NAMALWA (cell line): ENCODE results near the gene TSPAN13.
A peak's percentile ranks its signal among the peaks of the same experiment; 100 is the strongest.

ENCODE experiments used
- DNase-seq: peaks from one replicate; pipeline ENCODE4 v3.0.0-alpha.2; 2015; ENCODE audit warnings: low spot score

The TSPAN13 gene

DNA sequence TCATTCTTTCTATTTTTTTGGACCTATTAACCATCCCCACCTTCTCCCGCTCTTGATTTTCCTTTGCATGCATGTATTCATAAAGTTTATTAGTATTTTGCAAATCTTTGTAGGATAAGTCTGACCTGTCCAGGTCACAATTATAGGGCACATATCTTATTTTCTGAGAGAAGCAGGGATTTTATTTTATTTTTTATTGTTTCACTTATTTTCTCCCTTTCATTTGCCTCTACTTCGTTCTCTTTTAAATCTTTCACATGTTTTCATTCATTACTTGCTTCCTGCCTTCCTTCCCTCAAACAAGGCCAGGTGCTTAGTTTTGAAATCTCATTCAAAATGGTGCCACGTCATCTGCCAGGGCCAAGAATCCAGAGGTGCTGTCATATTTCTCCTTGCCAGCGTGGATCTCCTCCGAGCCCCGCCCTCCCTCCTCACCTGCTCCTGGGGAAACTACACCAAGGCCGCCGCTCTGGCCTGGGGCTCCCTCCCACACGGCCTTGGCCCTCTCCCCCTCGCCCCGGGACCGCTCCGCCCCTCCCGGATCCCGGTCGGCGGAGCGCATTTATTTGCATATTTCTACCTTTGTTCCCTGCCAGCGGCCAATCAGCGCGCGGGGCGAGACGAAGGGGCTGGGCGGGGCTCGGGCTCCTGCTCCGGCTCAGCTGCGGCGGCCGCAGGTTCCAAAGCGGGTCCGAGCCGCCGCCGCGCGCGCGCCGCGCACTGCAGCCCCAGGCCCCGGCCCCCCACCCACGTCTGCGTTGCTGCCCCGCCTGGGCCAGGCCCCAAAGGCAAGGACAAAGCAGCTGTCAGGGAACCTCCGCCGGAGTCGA lies at the start of gene TSPAN13:
TSPAN13 (plus strand) TSS at position 654 of the 830 bp plus-strand sequence. CDS start 213 bp downstream, outside the sequence.
- peak; percentile 60 for DNase-seq

DNA sequence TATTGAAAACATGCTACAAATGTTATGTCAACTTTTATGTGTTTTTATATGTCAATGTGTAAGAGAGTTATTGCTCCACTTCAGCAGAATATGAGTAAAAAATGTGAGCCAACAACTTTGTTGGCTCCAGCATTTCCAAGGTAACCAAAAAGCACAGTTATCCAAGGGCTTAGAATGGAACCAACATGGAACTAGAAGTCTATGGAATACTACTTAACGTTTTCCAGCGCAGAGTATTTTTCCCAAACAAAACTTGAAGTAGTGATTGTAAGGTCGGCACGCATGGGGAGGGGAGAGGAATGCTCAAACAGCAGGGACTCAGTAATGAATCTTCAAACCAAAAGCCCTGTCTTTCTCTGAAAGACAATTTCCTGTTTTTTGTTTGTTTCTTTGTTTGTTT lies 45.0 kb upstream of the TSPAN13 start:
- DNase-seq, result no peak

GRCh38 chr7:16708980-16709379 lies 44.6 kb upstream of the TSPAN13 start:
- no peak for DNase-seq

- DNase-seq, result no peak
These were observed 42.9 kb upstream of the TSPAN13 start for GRCh38 chr7:16710651-16711050.

DNA sequence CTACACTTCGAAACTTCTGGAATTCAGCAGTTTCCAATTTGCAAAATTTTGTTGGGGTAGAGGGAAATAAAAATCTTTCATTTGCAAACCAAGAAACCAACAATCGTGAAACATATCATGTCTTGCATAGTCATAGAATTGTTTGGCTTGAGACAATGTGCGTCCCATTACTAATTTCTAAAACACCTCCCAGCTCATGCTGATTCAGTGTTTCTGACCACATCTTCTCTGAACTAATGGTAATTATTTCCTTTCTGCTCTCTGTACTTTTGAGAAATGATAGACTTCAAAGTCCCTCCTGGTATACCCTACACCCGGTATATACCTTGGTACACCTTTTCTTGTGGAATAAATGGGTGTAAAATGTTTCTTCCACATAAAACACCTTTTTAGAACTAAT lies 41.8 kb upstream of the TSPAN13 start:
- DNase-seq, result no peak

DNA sequence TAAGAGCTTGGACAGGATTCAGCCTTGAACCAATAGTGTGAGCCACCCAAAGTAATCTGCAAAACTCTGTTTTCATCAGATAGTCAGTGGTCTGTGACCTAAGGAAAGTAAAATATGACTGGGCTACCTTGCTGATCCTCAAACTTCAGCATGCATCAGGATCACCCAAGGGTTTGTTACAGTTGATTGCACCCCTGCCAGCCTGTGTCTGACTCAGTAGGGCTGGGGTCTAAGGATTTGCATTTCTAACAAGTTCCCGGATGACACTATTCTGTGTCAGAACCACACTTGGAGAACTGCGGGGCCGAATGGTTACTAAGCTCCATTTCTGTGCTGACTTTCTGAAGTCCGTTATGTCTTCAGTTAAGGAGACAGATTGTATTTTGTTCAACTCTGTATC lies 40.6 kb upstream of the TSPAN13 start:
- no peak for DNase-seq

DNA sequence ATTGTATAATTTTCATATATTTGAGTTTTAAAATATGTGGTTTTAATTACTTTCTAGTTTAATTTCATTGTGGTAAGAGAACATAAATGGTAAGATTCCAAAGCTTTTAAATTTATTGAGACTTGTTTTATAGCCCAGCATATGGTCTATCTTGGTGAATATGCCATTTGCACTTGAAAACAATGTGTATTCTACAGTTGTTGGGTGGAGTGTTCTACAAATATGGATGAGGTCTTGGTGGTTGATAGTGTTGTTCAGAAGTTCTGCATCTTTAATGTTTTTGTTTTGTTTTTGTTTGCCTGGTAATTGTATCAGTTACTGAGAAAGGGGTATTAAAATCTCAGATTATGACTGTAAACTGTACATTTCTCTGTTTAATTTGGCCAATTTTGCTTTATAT lies 37.6 kb upstream of the TSPAN13 start:
- DNase-seq, result no peak

GRCh38 chr7:16718111-16718656 lies 35.4 kb upstream of the TSPAN13 start:
- no peak for DNase-seq

- DNase-seq, result no peak
These were observed 33.9 kb upstream of the TSPAN13 start for GRCh38 chr7:16719699-16720098.

DNA sequence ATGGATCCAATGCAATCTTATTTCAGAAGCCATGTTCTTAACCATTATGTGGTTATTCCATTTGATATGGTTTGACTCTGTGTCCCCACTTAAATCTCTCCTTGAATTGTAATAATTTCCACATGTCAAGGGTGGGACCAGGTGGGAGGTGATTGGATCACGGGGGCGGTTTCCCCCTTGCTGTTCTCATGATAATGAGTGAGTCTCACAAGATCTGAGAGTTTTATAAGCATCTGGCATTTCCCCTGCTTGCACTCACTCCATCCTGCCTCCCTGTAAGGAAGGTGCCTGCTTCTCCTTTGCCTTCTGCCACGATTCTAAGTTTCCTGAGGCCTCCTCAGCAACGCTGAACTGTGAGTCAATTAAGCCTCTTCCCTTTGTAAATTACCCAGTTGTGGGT lies 32.0 kb upstream of the TSPAN13 start:
- DNase-seq, result no peak

DNA sequence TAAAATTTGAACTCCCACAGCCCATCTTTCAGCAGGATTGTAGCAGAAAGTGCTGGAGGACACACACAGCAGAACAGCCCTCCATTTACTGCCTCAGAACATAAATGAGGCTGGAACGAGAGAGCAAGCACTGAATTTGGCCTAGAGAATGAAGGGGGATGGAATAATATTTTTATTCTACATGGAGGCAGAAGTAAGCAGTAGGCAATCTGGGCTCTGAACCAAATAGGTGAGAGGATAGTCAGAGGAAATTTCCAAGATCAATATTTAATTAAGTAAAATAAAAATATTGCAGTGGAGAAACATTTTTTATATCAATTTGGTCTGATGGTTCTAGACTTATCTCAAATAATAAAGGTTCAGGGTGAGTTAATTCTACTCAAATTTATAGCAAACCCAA lies 29.2 kb upstream of the TSPAN13 start:
- DNase-seq, result no peak

GRCh38 chr7:16726189-16726588 lies 27.4 kb upstream of the TSPAN13 start:
- no peak for DNase-seq

- DNase-seq, result no peak
These were observed 25.8 kb upstream of the TSPAN13 start for GRCh38 chr7:16727736-16728135.

DNA sequence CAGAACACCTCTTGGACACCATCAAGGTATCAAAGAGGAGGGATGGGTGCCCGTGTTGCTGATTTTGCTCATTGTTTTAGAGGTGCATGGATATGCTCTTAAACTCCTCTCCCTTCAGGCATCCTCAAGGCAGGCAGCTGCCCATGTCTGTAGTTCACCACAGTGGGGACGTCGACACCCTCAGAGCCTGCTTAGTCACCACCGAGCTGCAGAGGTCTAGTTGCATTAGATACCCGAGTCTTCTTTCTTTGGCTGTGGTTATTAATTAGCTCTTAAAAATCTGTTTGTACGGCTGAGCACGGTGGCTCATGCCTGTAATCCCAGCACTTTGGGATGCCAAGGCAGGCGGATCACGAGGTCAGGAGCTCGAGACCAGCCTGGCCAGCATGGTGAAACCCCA lies 24.7 kb upstream of the TSPAN13 start:
- no peak for DNase-seq

DNA sequence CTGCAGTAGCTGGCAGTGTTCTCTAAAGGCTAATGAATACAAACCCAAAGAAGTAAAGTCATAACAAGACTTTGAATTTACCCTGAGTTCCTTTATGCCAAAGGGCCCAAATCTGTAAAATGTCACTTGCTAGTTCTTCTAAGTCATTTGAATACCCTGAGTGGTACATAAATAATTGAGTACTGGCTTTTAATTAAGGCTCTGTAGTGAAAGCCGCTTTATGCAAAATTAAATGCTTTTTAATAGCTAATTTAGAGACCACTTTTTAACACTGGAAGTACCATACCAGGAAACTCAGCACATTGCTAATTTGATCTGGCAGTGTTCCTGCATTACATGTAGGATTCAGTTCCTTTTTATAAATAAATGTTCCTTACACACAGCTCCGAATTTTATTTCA lies 24.0 kb upstream of the TSPAN13 start:
- DNase-seq, result no peak

GRCh38 chr7:16730937-16731336 lies 22.6 kb upstream of the TSPAN13 start:
- no peak for DNase-seq

GRCh38 chr7:16732828-16733227 lies 20.7 kb upstream of the TSPAN13 start:
- no peak for DNase-seq

- no peak for DNase-seq
These were observed 19.3 kb upstream of the TSPAN13 start for GRCh38 chr7:16734148-16734726.

- DNase-seq, result no peak
These were observed 18.5 kb upstream of the TSPAN13 start for GRCh38 chr7:16735020-16735419.

- DNase-seq, result no peak
These were observed 15.4 kb upstream of the TSPAN13 start for GRCh38 chr7:16738011-16738688.

GRCh38 chr7:16739863-16740622 lies 13.5 kb upstream of the TSPAN13 start:
- DNase-seq, result no peak

DNA sequence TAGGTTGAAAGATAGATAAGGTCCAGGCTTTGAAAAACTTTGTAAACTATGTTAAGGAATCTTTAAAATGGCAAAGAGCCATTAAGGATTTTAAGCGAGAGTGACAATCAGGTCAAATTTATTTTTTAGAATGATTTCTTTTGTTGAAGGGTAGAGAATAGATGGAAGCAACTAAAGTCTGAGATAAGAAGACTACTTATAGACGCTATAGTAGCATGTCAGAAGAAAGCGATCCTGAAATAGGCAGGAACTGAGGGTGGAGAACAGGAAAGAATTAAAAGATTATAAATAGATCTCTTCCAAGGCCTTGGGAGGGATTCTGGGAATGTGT lies 13.0 kb upstream of the TSPAN13 start:
- DNase-seq, result no peak
